CD4-positive, CD25-positive, alpha-beta regulatory T cell (primary cell): ENCODE measurements around the gene SPNS2. TPM values are rescaled to one million over a fixed set of nuclear protein-coding genes. Genes with fewer than 3 reads are reported as not detected.

Source experiments
- ATAC-seq, 2 donors: fragments of 150-1000 bp; cut with Tn5 transposase; one replicate each; pipeline ENCODE4 v1.10.0; 2021; ENCODE audit warnings: low read depth in 2 of 2, moderate number of reproducible peaks in 2 of 2, moderate library complexity in 1 of 2
- DNase-seq, 3 donors: peaks; one replicate each; pipeline versions ENCODE4 v3.0.0 to v3.0.0-alpha.2; 2012 to 2022; ENCODE audit warnings: mixed read lengths in 1 of 3
- H3K27ac ChIP-seq: one replicate; pipeline ENCODE4 v1.7.0; 2013; ENCODE audit warnings: mild to moderate bottlenecking, low read length; ENCODE audit not compliant: insufficient read depth, poor library complexity, severe bottlenecking
- H3K27me3 ChIP-seq: one replicate; pipeline ENCODE4 v1.7.0; 2013; ENCODE audit warnings: low read length; ENCODE audit not compliant: control insufficient read depth, insufficient read depth
- H3K36me3 ChIP-seq: one replicate; pipeline ENCODE4 v1.7.0; 2013; ENCODE audit warnings: mild to moderate bottlenecking, low read length, moderate library complexity; ENCODE audit not compliant: control insufficient read depth, insufficient read depth
- H3K4me1 ChIP-seq: 2 replicates; pipeline ENCODE4 v1.7.0; 2013; ENCODE audit warnings: mild to moderate bottlenecking, low read length; ENCODE audit not compliant: insufficient read depth, control insufficient read depth, poor library complexity, severe bottlenecking
- H3K4me3 ChIP-seq: one replicate; pipeline ENCODE4 v1.7.0; 2013; ENCODE audit warnings: low read depth, mild to moderate bottlenecking, low read length, moderate library complexity
- H3K9me3 ChIP-seq, 2 experiments: 1 replicate in 1 of 2; 2 replicates in 1 of 2; pipeline ENCODE4 v1.7.0; 2013; ENCODE audit warnings: low read length in 2 of 2, mild to moderate bottlenecking in 1 of 2, moderate library complexity in 1 of 2; ENCODE audit not compliant: control insufficient read depth in 2 of 2
- H3K27ac Mint-ChIP-seq, 3 donors: one replicate each; pipeline ENCODE4 v1.8.0; 2020 to 2022; ENCODE audit warnings: mild to moderate bottlenecking in 3 of 3, mixed read lengths in 3 of 3, moderate library complexity in 2 of 3
- H3K27me3 Mint-ChIP-seq: one replicate; pipeline ENCODE4 v1.8.0; 2022; ENCODE audit warnings: mild to moderate bottlenecking, mixed read lengths
- H3K36me3 Mint-ChIP-seq: one replicate; pipeline ENCODE4 v1.8.0; 2020; ENCODE audit warnings: mixed read lengths
- H3K4me1 Mint-ChIP-seq, 4 donors: one replicate each; pipeline ENCODE4 v1.8.0; 2020 to 2022; ENCODE audit warnings: mixed read lengths in 4 of 4, mild to moderate bottlenecking in 1 of 4
- H3K4me3 Mint-ChIP-seq, 4 donors: one replicate each; pipeline ENCODE4 v1.8.0; 2020 to 2022; ENCODE audit warnings: mild to moderate bottlenecking in 4 of 4, mixed read lengths in 4 of 4, moderate library complexity in 3 of 4
- H3K9me3 Mint-ChIP-seq, 7 donors: one replicate each; pipeline ENCODE4 v1.8.0; 2020 to 2022; ENCODE audit warnings: mixed read lengths in 7 of 7, mild to moderate bottlenecking in 3 of 7, moderate library complexity in 2 of 7
- polyA plus RNA-seq, 4 donors: library from polyadenylated mRNA; unstranded; fragments of 300-500 nt; fragmentation: Illumina TruSeq; gene quantifications; one replicate each; pipeline ENCODE4 v1.2.3, GENCODE V29; 2021
- total RNA-seq: library from RNA; stranded (reverse); gene quantifications from one replicate; pipeline ENCODE4 v1.2.3, GENCODE V29; 2022

The SPNS2 gene
- total and polyA plus RNA-seq, 5 donors from 2014 or later = 0.94 TPM; not detected in 4

GRCh38 chr17:4476511-4477070 is 22.1 kb upstream of the SPNS2 start:
- H3K36me3 Mint-ChIP-seq = no peaks in the 10 kb centered on the region
- H3K27ac ChIP-seq = no peak overlapping the region
- DNase-seq (no peak), ATAC-seq (no peak)
- no peaks in the 10 kb centered on the region for H3K9me3 Mint-ChIP-seq
- no peaks in the 10 kb centered on the region for H3K9me3 ChIP-seq
- H3K36me3 ChIP-seq = no peaks in the 10 kb centered on the region
- peaks cover 0 to 25% (median 9%) of the 10 kb centered on the region in 4 donors for H3K4me1 Mint-ChIP-seq
- no peak overlapping the region for H3K4me3 Mint-ChIP-seq
- no peak overlapping the region for H3K4me3 ChIP-seq
- peaks cover 19% of the 10 kb centered on the region for H3K4me1 ChIP-seq
- no peak overlapping the region for H3K27ac Mint-ChIP-seq
- H3K27me3 Mint-ChIP-seq = no peaks in the 10 kb centered on the region
- H3K27me3 ChIP-seq = no peaks in the 10 kb centered on the region

DNA sequence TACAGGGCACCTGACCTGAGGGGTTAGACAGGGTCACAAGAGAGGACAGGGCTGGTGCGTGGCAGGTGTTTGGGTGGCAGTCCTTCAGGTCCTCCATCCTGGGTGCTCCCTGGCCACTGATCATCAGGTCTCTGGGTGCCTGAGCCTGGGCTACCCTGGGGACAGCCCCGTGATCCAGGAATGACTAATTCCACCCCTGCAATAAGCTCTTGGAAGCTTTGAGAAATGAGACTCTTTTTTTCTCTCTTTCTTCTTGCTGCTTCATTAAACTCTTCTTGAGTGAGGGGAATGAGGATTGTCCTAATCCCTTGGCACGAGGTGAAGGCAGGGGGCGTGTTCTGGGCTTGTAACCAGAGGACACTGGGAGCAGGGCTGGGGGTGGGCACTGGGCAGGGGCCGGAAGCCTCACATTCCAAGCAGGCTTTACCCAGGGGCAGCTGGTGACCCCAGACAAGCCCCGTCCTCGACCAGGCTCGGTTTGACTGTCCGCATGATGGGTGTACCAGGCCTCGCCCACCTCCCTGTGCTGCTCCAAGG is 21.4 kb upstream of the SPNS2 start:
- no peaks in the 10 kb centered on the region for H3K9me3 ChIP-seq
- H3K4me3 ChIP-seq = no peak overlapping the region
- H3K27ac Mint-ChIP-seq = peak overlapping the region in 1 of 3 donors; percentile 62
- H3K27ac ChIP-seq = no peak overlapping the region
- no peak overlapping the region for H3K4me3 Mint-ChIP-seq
- H3K9me3 Mint-ChIP-seq = no peaks in the 10 kb centered on the region
- ATAC-seq = no peak
- peaks cover 0 to 32% (median 10%) of the 10 kb centered on the region in 4 donors for H3K4me1 Mint-ChIP-seq
- H3K4me1 ChIP-seq = peaks cover 23% of the 10 kb centered on the region
- no peaks in the 10 kb centered on the region for H3K27me3 ChIP-seq
- H3K36me3 ChIP-seq = no peaks in the 10 kb centered on the region
- DNase-seq = no peak
- no peaks in the 10 kb centered on the region for H3K36me3 Mint-ChIP-seq
- no peaks in the 10 kb centered on the region for H3K27me3 Mint-ChIP-seq

DNA sequence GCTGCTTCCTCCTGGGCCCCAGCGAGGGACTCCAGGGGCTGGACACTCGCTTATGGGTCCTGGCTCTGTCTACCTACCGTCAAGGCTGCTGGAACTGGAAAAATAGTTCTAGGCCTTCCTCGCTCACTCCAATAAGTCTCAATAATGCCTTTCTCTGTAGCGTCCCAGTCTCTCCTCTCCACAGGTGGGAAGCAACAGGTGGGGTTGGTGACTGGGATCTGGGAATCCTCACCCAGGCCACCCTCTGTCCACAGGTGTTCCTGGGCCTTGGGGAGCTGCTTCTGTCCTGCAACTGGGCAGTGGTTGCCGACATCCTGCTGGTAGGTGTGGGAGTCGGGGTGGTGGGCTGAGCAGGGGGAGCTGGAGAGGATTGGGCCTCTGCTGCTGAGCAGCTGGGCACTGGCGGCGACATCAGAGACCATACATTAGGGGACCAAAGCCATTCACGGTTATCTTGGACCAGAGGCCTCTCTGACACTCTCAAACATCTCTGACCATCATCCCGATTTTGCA is 20.3 kb upstream of the SPNS2 start:
- no peak for DNase-seq
- no peak for ATAC-seq

DNA sequence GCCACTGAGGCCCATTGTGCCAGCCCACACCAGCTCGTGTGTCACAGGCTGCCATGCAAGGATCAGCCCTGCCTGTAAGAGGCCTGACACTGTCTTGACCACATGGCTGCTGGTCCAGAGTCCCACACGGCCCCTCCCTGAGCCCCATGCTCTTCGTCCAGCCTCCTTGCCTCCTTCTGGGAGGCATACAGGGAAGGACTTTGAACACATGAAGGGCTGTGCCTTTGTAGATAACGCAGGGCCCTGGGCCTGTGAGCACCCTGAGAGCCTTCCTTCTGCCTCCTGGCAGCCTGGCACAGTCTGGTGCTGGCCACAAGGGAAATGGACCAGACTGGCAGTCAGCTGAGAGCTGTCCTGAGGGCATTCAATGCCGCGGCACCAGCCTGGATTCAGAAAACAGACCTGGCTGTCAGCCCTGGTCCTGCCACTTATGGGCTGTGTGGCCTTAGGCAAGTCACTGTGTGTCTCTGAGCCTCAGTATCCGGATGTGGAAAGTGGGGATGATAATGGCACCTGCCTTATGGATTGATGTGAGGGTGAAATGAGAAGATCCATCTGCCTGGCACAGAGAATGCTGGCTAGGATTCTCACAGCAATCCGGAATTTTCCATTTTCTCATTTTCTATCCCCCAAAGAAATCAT is 19.2 kb upstream of the SPNS2 start:
- H3K36me3 Mint-ChIP-seq = no peaks in the 10 kb centered on the region
- peaks cover 0 to 49% (median 16%) of the 10 kb centered on the region in 4 donors for H3K4me1 Mint-ChIP-seq
- H3K27ac ChIP-seq = no peak overlapping the region

More for the DNA sequence above, 20.3 kb upstream of the SPNS2 start:
- H3K4me1 Mint-ChIP-seq = peaks cover 0 to 43% (median 10%) of the 10 kb centered on the region in 4 donors
- H3K27me3 ChIP-seq = no peaks in the 10 kb centered on the region
- H3K9me3 ChIP-seq = no peaks in the 10 kb centered on the region
- no peaks in the 10 kb centered on the region for H3K27me3 Mint-ChIP-seq
- no peaks in the 10 kb centered on the region for H3K36me3 Mint-ChIP-seq
- H3K27ac ChIP-seq = no peak overlapping the region
- peak overlapping the region in 1 of 3 donors; percentile 10 for H3K27ac Mint-ChIP-seq
- no peaks in the 10 kb centered on the region for H3K9me3 Mint-ChIP-seq
- H3K4me1 ChIP-seq = peaks cover 23% of the 10 kb centered on the region
- H3K4me3 Mint-ChIP-seq = no peak overlapping the region
- no peaks in the 10 kb centered on the region for H3K36me3 ChIP-seq
- no peak overlapping the region for H3K4me3 ChIP-seq

DNA sequence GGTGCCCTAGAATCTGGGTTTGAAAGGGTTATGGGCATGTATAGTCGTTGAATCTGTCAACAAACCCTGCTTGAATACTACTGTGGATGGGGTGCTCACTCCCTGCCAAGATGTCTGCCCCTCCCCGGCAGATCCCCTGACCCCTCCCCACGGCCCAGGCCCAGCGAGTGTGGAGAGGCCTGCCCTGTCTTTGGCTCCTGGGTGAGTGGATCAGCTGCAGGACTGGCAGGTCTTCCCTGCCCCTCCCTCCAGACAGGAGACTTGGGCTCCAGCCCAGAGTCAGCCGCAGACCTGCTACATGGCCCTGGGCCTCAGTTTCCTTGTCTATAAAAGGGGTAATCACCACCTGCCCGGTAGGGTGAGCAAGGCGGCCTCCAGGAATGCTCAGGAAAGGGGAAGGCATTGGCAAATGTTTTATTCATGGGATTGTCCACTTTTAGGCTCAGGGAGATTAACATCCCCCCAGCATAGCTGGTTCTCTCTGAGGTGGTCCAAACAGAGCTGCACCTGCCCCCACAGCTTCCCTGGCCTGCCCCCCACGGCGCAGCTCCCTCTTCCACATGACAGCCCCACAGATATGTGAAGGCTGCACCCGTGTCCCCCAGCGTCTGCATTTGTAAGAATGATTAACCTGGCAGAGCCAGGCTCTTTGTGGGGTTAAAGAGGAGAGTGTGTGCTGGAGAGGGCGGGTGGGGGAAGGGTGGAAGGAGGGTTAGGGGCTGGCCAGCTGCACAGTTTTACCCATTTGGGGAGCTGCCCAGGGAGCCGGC is 18.5 kb upstream of the SPNS2 start:
- H3K27ac Mint-ChIP-seq = peak overlapping the region; percentile 86 to 95 (median 94)
- Histone ChIP-seq H3K4me1 (peaks cover 36% of the 10 kb centered on the region), H3K36me3 (no peaks in the 10 kb centered on the region), H3K27ac (no peak overlapping the region), H3K27me3 (no peaks in the 10 kb centered on the region), H3K4me3 (no peak overlapping the region), H3K9me3 (no peaks in the 10 kb centered on the region)
- peaks cover 4% of the 10 kb centered on the region for H3K36me3 Mint-ChIP-seq
- H3K4me3 Mint-ChIP-seq = peak overlapping the region in 2 of 4 donors; percentile 4 to 38
- DNase-seq (no peak), ATAC-seq (no peak)
- H3K4me1 Mint-ChIP-seq = peaks cover 0 to 52% (median 21%) of the 10 kb centered on the region in 4 donors
- no peaks in the 10 kb centered on the region for H3K27me3 Mint-ChIP-seq
- no peaks in the 10 kb centered on the region for H3K9me3 Mint-ChIP-seq

More for the DNA sequence above, 19.2 kb upstream of the SPNS2 start:
- ATAC-seq (no peak), DNase-seq (no peak)
- H3K36me3 ChIP-seq = no peaks in the 10 kb centered on the region
- no peaks in the 10 kb centered on the region for H3K27me3 ChIP-seq
- H3K4me3 ChIP-seq = no peak overlapping the region
- Mint-ChIP-seq H3K9me3 (no peaks in the 10 kb centered on the region), H3K27me3 (no peaks in the 10 kb centered on the region), H3K27ac (peak overlapping the region in 2 of 3 donors; percentile 59 to 74), H3K4me3 (no peak overlapping the region)
- peaks cover 29% of the 10 kb centered on the region for H3K4me1 ChIP-seq
- H3K9me3 ChIP-seq = no peaks in the 10 kb centered on the region

GRCh38 chr17:4480929-4481898 is 17.5 kb upstream of the SPNS2 start:
- Histone ChIP-seq H3K4me3 (peak overlapping the region; percentile 7), H3K4me1 (peaks cover 43% of the 10 kb centered on the region), H3K36me3 (no peaks in the 10 kb centered on the region), H3K27me3 (no peaks in the 10 kb centered on the region), H3K27ac (peak overlapping the region; percentile 63), H3K9me3 (no peaks in the 10 kb centered on the region)
- peak; percentile 80 to 86 for ATAC-seq
- Mint-ChIP-seq H3K4me3 (peak overlapping the region; percentile 76 to 92 (median 83)), H3K9me3 (no peaks in the 10 kb centered on the region), H3K27me3 (no peaks in the 10 kb centered on the region), H3K4me1 (peaks cover 4 to 63% (median 27%) of the 10 kb centered on the region in 4 donors), H3K27ac (peak overlapping the region; percentile 86 to 95 (median 94)), H3K36me3 (peaks cover 4% of the 10 kb centered on the region)
- DNase-seq = peak in 2 of 3 donors; percentile 28 to 82
